Activated CD4-positive, alpha-beta T cell treated with anti-CD3 and anti-CD28 coated beads for 24 hours (primary cell): ENCODE data around the gene ADK.
"Not testable (repeated sequence)": the region's sequence is repeated elsewhere in the genome, so short reads cannot be mapped to it uniquely, and the experiment has no call there.

Experiments
- DNase-seq, 2 donors: peaks; one replicate each; pipeline ENCODE4 v3.0.0-alpha.2; 2020; ENCODE audit warnings: low read depth in 2 of 2

ADK gene

GRCh38 chr10:74179111-74179710, 28.2 kb downstream of the ADK start:
- DNase-seq = no peak

GRCh38 chr10:74186678-74187077, 35.7 kb downstream of the ADK start:
- DNase-seq = no peak

GRCh38 chr10:74187237-74187636, 36.2 kb downstream of the ADK start:
- DNase-seq = no peak

GRCh38 chr10:74188617-74189016, 37.6 kb downstream of the ADK start:
- not testable (repeated sequence) for DNase-seq

- no peak for DNase-seq
Observed at GRCh38 chr10:74189999-74190421, 39.0 kb downstream of the ADK start.

GRCh38 chr10:74190494-74190893, 39.5 kb downstream of the ADK start:
- DNase-seq = no peak

- DNase-seq = no peak
Observed at GRCh38 chr10:74194545-74194944, 43.5 kb downstream of the ADK start.

GRCh38 chr10:74194999-74195398, 44.0 kb downstream of the ADK start:
- DNase-seq = no peak

- no peak for DNase-seq
Observed at GRCh38 chr10:74199315-74199714, 48.3 kb downstream of the ADK start.

- DNase-seq = no peak
Observed at GRCh38 chr10:74202356-74202755, 51.3 kb downstream of the ADK start.

GRCh38 chr10:74206746-74207145, 55.7 kb downstream of the ADK start:
- DNase-seq = no peak

GRCh38 chr10:74207691-74208480, 56.9 kb downstream of the ADK start:
- DNase-seq = no peak

- DNase-seq = no peak
Observed at GRCh38 chr10:74208997-74209396, 58.0 kb downstream of the ADK start.

- DNase-seq = no peak
Observed at GRCh38 chr10:74213019-74213418, 62.0 kb downstream of the ADK start.

- DNase-seq = peak in 1 of 2 donors; percentile 13
Observed at GRCh38 chr10:74213571-74214162, 62.6 kb downstream of the ADK start.

- DNase-seq = not testable (repeated sequence)
Observed at GRCh38 chr10:74217110-74217509, 66.1 kb downstream of the ADK start.

- not testable (repeated sequence) for DNase-seq
Observed at GRCh38 chr10:74222467-74222866, 71.4 kb downstream of the ADK start.

GRCh38 chr10:74223755-74224529, 72.9 kb downstream of the ADK start:
- no peak for DNase-seq

GRCh38 chr10:74227697-74228424, 76.8 kb downstream of the ADK start:
- no peak for DNase-seq

GRCh38 chr10:74231375-74231774, 80.4 kb downstream of the ADK start:
- no peak for DNase-seq

GRCh38 chr10:74233281-74233680, 82.3 kb downstream of the ADK start:
- DNase-seq = no peak

- DNase-seq = no peak
Observed at GRCh38 chr10:74234569-74234968, 83.5 kb downstream of the ADK start.
